ENCODE results near the gene WDR38.
"Not testable (repeated sequence)": the region's sequence is repeated elsewhere in the genome, so short reads cannot be mapped to it uniquely, and the experiment has no call there.

Gene WDR38

GRCh38 chr9:124834591-124834990 lies 18.7 kb upstream of the WDR38 start:
- no peak for DNase-seq (ENCODE audit: low spot score)

GRCh38 chr9:124835026-124835557 lies 18.2 kb upstream of the WDR38 start:
- DNase-seq (ENCODE audit: low spot score), result no peak

- DNase-seq (ENCODE audit: low spot score), result not testable (repeated sequence)
These were observed 15.1 kb upstream of the WDR38 start for GRCh38 chr9:124838132-124838531.

- DNase-seq (ENCODE audit: low spot score), result not testable (repeated sequence)
These were observed 14.5 kb upstream of the WDR38 start for GRCh38 chr9:124838567-124839275.

- DNase-seq (ENCODE audit: low spot score), result no peak
These were observed 13.5 kb upstream of the WDR38 start for GRCh38 chr9:124839612-124840299.

GRCh38 chr9:124840300-124840833 lies 12.9 kb upstream of the WDR38 start:
- DNase-seq (ENCODE audit: low spot score), result no peak

- no peak for DNase-seq (ENCODE audit: low spot score)
These were observed 12.0 kb upstream of the WDR38 start for GRCh38 chr9:124841075-124841821.

- no peak for DNase-seq (ENCODE audit: low spot score)
These were observed 9.7 kb upstream of the WDR38 start for GRCh38 chr9:124843456-124844034.

GRCh38 chr9:124844291-124844690 lies 9.0 kb upstream of the WDR38 start:
- no peak for DNase-seq (ENCODE audit: low spot score)

- not testable (repeated sequence) for DNase-seq (ENCODE audit: low spot score)
These were observed 6.8 kb upstream of the WDR38 start for GRCh38 chr9:124846467-124846866.

- DNase-seq (ENCODE audit: low spot score), result no peak
These were observed 6.3 kb upstream of the WDR38 start for GRCh38 chr9:124846969-124847368.

GRCh38 chr9:124849801-124850200 lies 3.5 kb upstream of the WDR38 start:
- no peak for DNase-seq (ENCODE audit: low spot score)

- no peak for DNase-seq (ENCODE audit: low spot score)
These were observed 985 bp upstream of the WDR38 start for GRCh38 chr9:124852121-124852828.

- DNase-seq (ENCODE audit: low spot score), result no peak
These were observed 414 bp downstream of the WDR38 start for GRCh38 chr9:124853605-124854143.

GRCh38 chr9:124854161-124854560 lies 901 bp downstream of the WDR38 start:
- no peak for DNase-seq (ENCODE audit: low spot score)

- no peak for DNase-seq (ENCODE audit: low spot score)
These were observed 1.6 kb downstream of the WDR38 start for GRCh38 chr9:124854822-124855221.

GRCh38 chr9:124855566-124855943 lies 2.3 kb downstream of the WDR38 start:
- no peak for DNase-seq (ENCODE audit: low spot score)

- DNase-seq (ENCODE audit: low spot score), result no peak
These were observed 2.9 kb downstream of the WDR38 start for GRCh38 chr9:124855944-124856765.

GRCh38 chr9:124857533-124858162 lies 4.4 kb downstream of the WDR38 start:
- no peak for DNase-seq (ENCODE audit: low spot score)

Measured in hematopoietic multipotent progenitor cell treated with erythropoietin and hydrocortisone succinate and interleukin-3 and kit ligand, for 17 days (in vitro differentiated cells).